ENCODE data around the gene ZCWPW1.
"Not testable (repeated sequence)": the region's sequence is repeated elsewhere in the genome, so short reads cannot be mapped to it uniquely, and the experiment has no call there.

Gene ZCWPW1

DNA sequence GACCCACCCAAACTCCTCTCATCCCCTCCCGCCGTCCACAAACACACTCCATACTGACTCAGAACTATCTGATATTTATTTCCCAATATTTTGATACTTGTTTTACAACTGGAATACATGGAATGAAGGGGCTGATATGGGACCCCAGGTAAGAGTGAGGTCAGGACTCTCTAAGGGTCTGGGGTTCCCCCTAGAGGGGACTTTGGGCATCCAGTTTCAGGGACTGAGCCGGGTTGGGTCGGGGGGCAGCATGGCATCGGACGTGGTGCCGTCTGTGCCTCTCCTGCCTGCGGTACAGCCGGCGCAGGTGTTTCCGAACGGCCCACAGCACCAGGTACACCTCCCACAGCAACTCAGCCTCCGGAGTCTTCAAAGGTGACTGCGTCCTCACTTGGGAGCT, 28.1 kb upstream of the ZCWPW1 start:
- DNase-seq (ENCODE audit: low read depth): no peak

- DNase-seq (ENCODE audit: low read depth): no peak
These were observed 26.7 kb upstream of the ZCWPW1 start for GRCh38 chr7:100455206-100455605.

DNA sequence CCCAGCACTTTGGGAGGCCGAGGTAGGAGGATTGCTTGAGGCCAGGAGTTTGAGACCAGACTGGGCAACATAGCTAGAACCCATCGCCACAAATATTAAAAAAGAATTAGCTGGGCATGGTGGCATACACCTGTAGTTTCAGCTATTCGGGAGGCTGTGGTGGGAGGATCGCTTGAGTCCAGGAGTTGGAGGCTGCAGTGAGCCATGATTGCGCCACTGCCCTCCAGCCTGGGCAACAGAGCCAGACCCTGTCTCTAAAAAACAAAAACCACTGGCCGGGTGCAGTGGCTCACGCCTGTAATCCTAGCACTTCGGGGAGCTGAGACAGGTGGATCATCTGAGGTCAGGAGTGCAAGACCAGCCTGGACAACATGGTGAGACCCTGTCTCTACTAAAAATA, 25.4 kb upstream of the ZCWPW1 start:
- not testable (repeated sequence) for DNase-seq (ENCODE audit: low read depth)

- no peak for DNase-seq (ENCODE audit: low read depth)
These were observed 24.0 kb upstream of the ZCWPW1 start for GRCh38 chr7:100452513-100452912.

- no peak for DNase-seq (ENCODE audit: low read depth)
These were observed 20.8 kb upstream of the ZCWPW1 start for GRCh38 chr7:100449190-100449795.

DNA sequence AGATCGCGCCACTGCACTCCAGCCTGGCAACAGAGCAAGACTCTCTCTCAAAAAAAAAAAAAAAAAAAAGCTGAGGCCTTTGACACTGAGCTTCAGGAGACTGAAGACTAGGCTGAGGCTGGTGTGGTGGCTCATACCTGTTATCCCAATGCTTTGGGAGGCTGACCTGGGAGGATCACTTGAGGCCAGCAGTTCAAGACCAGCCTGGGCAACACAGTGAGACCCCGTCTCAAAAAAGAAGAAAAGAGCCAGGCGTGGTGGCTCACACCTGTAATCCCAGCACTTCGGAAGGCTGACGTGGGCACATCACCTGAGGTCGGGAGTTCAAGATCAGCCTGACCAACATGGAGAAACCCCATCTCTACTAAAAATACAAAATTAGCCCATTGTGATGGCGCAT, 18.9 kb upstream of the ZCWPW1 start:
- DNase-seq (ENCODE audit: low read depth): not testable (repeated sequence)

DNA sequence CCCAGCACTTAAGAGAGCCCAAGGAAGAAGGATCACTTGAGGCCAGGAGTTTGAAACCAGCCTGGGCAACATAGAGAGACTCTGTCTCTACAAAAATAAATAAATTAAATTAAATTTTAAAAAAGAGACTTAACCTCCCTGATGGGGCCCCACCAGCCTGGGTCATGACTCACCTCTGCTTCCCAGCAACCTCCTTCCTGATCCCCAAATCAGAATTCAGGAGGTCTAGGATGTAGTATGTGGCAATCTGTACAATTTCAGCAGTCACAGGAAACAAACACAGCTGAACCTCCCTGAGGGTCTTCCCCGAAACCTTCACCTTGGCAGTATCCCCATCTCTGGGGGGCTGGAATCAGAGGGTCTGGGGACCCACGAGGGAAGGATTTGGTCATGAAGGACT, 17.5 kb upstream of the ZCWPW1 start:
- no peak for DNase-seq (ENCODE audit: low read depth)

DNA sequence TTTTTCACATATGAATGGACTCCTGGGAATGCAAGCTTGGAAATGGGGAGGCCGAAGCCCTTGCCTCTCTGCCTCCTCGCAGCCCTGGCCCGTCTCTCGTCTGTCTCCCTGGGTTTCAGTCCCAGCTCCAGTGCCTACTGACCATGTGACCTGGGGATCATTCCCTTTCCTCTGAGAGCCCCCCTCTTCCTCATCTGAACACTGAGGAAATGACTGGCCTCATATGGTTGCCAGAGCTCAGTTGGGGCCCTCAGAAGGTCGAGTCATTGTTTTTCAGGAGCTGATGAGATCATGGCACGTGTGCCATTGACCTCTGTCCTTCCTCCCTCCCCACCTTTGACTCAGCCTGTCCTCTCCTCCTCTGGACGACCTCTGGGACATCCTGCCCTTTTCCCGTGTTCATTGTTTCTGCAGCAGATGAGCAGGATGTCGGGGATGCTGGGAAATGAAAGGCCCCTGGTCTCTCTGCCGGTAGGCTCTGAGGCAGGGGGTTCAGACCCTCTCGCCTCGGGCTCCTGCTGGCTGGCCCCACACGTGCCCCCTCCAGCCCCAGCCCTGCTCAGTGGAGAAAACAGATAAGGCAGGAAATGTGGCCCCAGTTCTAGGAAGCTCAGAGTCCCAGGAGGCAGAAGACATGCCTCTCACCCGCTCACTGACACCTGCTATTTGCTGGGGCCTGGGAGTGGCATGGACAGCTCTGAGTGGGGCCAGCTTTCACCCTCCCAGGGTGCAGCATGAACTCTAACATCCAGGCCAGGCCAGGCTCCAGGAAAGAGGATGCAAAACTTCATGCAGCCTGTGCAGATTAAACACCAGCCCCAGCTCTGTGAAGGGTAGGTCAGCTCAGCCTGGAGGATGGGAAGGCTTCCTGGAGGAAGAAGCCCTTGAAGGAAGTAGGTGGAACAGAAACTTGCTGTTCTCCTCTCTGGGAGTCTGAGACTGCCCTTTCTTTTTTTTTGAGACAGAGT, 16.1 kb upstream of the ZCWPW1 start:
- no peak for DNase-seq (ENCODE audit: low read depth)

- no peak for DNase-seq (ENCODE audit: low read depth)
These were observed 14.8 kb upstream of the ZCWPW1 start for GRCh38 chr7:100443096-100443840.

GRCh38 chr7:100441641-100442535, 13.4 kb upstream of the ZCWPW1 start:
- no peak for DNase-seq (ENCODE audit: low read depth)

- not testable (repeated sequence) for DNase-seq (ENCODE audit: low read depth)
These were observed 10.7 kb upstream of the ZCWPW1 start for GRCh38 chr7:100439244-100439643.

GRCh38 chr7:100438731-100439130, 10.2 kb upstream of the ZCWPW1 start:
- DNase-seq (ENCODE audit: low read depth): not testable (repeated sequence)

DNA sequence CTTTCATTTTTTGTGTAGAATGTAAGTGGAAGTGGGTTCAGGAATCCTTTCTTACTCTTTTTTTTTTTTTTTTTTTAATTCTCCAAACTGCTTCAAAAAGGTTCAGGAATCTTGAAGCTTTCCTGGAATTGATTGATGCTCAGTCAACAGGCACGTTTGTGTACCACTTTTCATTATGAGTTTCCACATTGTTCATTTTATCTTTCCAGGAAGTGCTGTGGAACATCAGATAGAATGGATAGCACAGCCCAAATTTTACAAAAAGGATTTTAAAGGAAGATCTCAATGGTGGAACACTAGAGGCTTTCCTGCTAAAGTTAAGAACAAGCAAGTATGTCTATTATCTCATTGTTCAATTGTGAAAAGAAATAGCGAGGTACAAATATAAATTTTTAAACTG, 9.7 kb upstream of the ZCWPW1 start:
- DNase-seq (ENCODE audit: low read depth): no peak

DNA sequence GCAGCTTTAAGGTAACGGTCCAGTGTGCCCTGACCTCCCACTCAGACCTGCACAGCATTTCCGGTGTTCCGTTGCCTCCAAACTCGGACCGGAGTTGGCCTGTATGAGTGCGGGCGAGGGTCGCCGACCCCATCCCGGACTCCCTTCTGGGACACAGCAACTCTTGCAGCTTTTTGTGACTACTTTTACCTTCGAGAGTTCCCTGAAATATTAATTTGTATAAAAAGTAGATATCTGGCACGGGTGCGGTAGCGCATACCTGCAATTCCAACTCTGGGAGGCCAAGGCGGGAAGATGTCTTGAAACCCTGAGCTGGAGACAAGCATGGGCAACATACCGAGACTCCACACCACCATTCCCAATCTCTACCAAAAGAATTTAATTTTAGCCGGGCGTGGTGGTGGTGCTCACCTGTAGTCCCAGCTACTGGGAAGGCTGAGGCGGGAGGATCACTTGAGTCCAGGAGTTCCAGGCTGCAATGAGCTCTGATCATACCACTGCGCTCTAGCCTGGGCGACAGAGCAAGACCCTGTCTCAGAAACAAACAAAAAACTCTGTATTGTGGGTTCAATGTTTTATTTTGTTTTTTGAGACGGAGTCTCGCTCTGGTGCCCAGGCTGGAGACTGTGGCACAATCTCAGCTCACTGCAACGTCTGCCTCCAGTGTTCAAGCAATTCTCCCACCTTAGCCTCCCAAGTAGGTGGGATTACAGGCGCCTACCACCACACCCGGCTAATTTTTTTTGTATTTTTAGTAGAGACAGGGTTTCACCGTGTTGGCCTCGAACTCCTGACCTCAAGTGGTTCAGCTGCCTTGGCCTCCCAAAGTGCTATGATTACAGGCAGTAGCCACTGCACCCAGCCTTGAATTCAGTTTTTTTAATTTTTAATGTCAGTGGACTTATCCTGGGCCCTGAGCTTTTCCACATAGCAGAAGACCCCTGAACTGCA, 8.9 kb upstream of the ZCWPW1 start:
- no peak for DNase-seq (ENCODE audit: low read depth)

- DNase-seq (ENCODE audit: low read depth): peak; percentile 39
These were observed 7.2 kb upstream of the ZCWPW1 start for GRCh38 chr7:100435401-100436304.

DNA sequence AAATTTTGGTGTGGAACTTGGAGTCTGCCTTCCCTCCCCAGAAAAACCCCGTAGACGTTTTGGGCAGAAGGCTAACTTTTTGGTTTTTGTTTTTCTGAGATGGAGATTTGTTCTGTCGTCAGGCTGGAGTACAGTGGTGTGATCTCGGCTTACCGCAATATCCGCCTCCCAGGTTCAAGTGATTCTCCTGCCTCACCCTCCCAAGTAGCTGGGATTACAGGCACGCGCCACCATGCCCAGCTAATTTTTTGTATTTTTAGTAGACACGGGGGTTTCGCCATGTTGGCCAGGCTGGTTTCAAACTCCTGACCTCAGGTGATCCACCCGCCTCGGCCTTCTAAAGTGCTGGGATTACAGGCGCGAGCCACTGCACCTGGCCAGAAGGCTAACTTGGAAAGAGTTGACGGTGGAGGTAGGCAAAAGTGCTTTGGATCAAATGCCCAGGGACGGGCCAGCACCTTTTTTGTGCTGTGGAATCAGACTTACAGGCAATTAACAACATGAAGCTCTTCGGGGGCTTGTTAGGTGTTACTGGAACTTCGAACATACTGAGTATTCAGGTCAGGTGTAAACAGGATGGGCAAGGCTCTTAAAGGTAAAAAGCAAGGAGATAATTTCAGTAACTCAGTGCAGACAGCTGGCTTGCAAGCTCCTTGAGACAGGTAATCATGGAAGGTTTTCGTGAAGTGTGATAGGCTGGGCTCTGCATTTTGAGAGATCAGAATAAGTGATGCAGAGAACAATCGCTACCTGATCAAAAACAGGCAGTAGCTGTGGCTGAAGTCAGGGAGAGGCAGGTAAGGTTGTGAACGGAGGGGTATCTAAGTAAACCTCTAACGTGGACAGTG, 6.0 kb upstream of the ZCWPW1 start:
- no peak for DNase-seq (ENCODE audit: low read depth)

GRCh38 chr7:100433592-100434296, 5.2 kb upstream of the ZCWPW1 start:
- DNase-seq (ENCODE audit: low read depth): no peak

DNA sequence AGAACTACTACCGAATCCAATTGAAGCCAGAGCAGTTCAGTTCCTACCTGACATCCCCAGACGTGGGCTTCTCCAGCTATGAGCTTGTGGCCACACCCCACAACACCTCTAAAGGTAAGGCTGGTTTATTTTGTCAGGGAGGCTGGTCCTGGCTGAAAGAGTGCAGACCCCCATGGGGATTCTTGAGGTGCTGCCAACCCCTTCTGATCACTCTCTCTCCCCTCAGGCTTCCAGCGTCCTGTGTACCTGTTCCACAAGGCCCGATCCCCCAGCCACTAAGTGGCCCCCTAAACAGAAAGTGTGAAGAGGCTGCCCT, 4.7 kb upstream of the ZCWPW1 start:
- no peak for DNase-seq (ENCODE audit: low read depth)

All from stimulated activated CD8-positive, alpha-beta memory T cell treated with anti-CD3 and anti-CD28 coated beads, Interleukin-12 subunit alpha, Interleukin-12 subunit beta, amount 100 ng/mL, for 4 hours (primary cell).